Measurements from ENCODE around the gene MAD1L1. TPM values are rescaled to one million over a fixed set of nuclear protein-coding genes. Genes with fewer than 3 reads are reported as not detected.

MAD1L1 gene
- total and polyA plus RNA-seq, 11 donors = 11.1 to 29.7 (median 20.9) TPM

GRCh38 chr7:2029936-2030335, 202.8 kb downstream of the MAD1L1 start:
- 96 to 98% (median 97%) methylated on average over 15 of the region's 15 CpGs for WGBS, 4 donors
- no peaks in the 10 kb centered on the region for H3K36me3 ChIP-seq
- intact Hi-C loops (cut with DNase I) = no loop called here
- ATAC-seq (no peak), DNase-seq (peak in 2 of 5 donors; percentile 1 to 43)
- H3K4me1 ChIP-seq = peaks cover 0 to 16% (median 0%) of the 10 kb centered on the region in 12 donors
- no peak overlapping the region for H3K4me3 ChIP-seq
- TF ChIP-seq POLR2A (IDR thresholded peaks at IDR 0.05) (no peak), CTCF (IDR thresholded peaks at IDR 0.05) (no peak)
- no peak overlapping the region for H3K27ac ChIP-seq
- no peaks in the 10 kb centered on the region for H3K27me3 ChIP-seq
- H3K9me3 ChIP-seq = peaks cover 0 to 40% (median 14%) of the 10 kb centered on the region in 12 donors

- ATAC-seq = no peak
- no peak for TF ChIP-seq CTCF (IDR thresholded peaks at IDR 0.05)
- TF ChIP-seq POLR2A (IDR thresholded peaks at IDR 0.05) = no peak
- no peaks in the 10 kb centered on the region for H3K27me3 ChIP-seq
- peak in 2 of 5 donors; percentile 7 to 14 for DNase-seq
- no peaks in the 10 kb centered on the region for H3K36me3 ChIP-seq
- intact Hi-C loops (cut with DNase I) = no loop called here
- no peak overlapping the region for H3K4me3 ChIP-seq
- peaks cover 0 to 21% (median 0%) of the 10 kb centered on the region in 12 donors for H3K4me1 ChIP-seq
- no peak overlapping the region for H3K27ac ChIP-seq
- 95 to 98% (median 96%) methylated on average over 16 of the region's 16 CpGs for WGBS, 4 donors
- peaks cover 0 to 46% (median 20%) of the 10 kb centered on the region in 12 donors for H3K9me3 ChIP-seq
Observed at GRCh38 chr7:2029211-2029905, 203.4 kb downstream of the MAD1L1 start.

- ATAC-seq (no peak), DNase-seq (peak in 2 of 5 donors; percentile 16 to 19)
- Histone ChIP-seq H3K4me1 (peaks cover 0 to 27% (median 0%) of the 10 kb centered on the region in 12 donors), H3K4me3 (no peak overlapping the region), H3K27me3 (no peaks in the 10 kb centered on the region), H3K9me3 (peaks cover 0 to 49% (median 21%) of the 10 kb centered on the region in 12 donors), H3K36me3 (no peaks in the 10 kb centered on the region), H3K27ac (no peak overlapping the region)
- TF ChIP-seq POLR2A (IDR thresholded peaks at IDR 0.05) = no peak
- no peak for TF ChIP-seq CTCF (IDR thresholded peaks at IDR 0.05)
- intact Hi-C loops (cut with DNase I) = no loop called here
- WGBS, 4 donors = 95 to 97% (median 97%) methylated on average over 7 of the region's 7 CpGs
Observed at GRCh38 chr7:2028733-2029132, 204.0 kb downstream of the MAD1L1 start.

- Histone ChIP-seq H3K4me3 (no peak overlapping the region), H3K9me3 (peaks cover 0 to 49% (median 21%) of the 10 kb centered on the region in 12 donors), H3K27ac (no peak overlapping the region), H3K4me1 (peaks cover 0 to 30% (median 0%) of the 10 kb centered on the region in 12 donors), H3K27me3 (no peaks in the 10 kb centered on the region), H3K36me3 (no peaks in the 10 kb centered on the region)
- WGBS, 4 donors = 85 to 97% (median 95%) methylated on average over 4 of the region's 4 CpGs
- ATAC-seq (no peak), DNase-seq (no peak)
- TF ChIP-seq CTCF (IDR thresholded peaks at IDR 0.05) (no peak), POLR2A (IDR thresholded peaks at IDR 0.05) (no peak)
- intact Hi-C loops (cut with DNase I) = no loop called here
Observed at GRCh38 chr7:2025188-2025587, 207.6 kb downstream of the MAD1L1 start.
